HepG2 (cell line): ENCODE measurements around the gene BNC1. TPM values are rescaled to one million over a fixed set of nuclear protein-coding genes. Genes with fewer than 3 reads are reported as not detected.

Experiments used
- ATAC-seq: fragments of 200-7000 bp; cut with Tn5 transposase; 3 replicates; pipeline ENCODE4 v1.9.1; 2020; ENCODE audit warnings: mild to moderate bottlenecking, moderate library complexity
- BruUV-seq: library from RNA; stranded (reverse); fragments of 400-500 nt; replicated peaks from 2 replicates; lab custom pipeline; 2021; lab: Mats Ljungman, UMichigan
- CTCF ChIA-PET: fragments of 300-600 bp; formaldehyde crosslinking; extraction: SDS; loops from one replicate; lab custom pipeline; 2021; ENCODE audit warnings: low total read pairs, inconsistent platforms, low intra/inter-chr PET ratio; lab: Yijun Ruan, JAX
- POLR2A ChIA-PET: fragments of 350-600 bp; sonication (Branson Sonifier 250); formaldehyde crosslinking; loops from one replicate; lab custom pipeline; 2020; ENCODE audit warnings: antibody characterized with exemption, inconsistent platforms; lab: Yijun Ruan, JAX
- DNase-seq: peaks from one replicate; pipeline ENCODE4 v3.0.0-alpha.2; 2015; ENCODE audit warnings: low spot score
- FAIRE-seq: peaks from 3 replicates; lab custom pipeline; 2011; peaks lifted over from hg19 to GRCh38; lab: Jason Lieb, UNC
- H2AFZ ChIP-seq: one replicate; pipeline ENCODE4 v1.6.1; 2011; ENCODE audit warnings: low read length, inconsistent platforms
- H3K27ac ChIP-seq: fragments of 300-600 bp; 3 replicates; pipeline ENCODE4 v1.8.0; 2011; ENCODE audit warnings: mixed run types, mild to moderate bottlenecking, mixed read lengths, low read length, inconsistent platforms; ENCODE audit not compliant: insufficient read depth; ENCODE audit errors: extremely low read length
- H3K27me3 ChIP-seq, 2 experiments: fragments of 200-600 bp in 1 of 2; 2 replicates in 1 of 2; 3 replicates in 1 of 2; pipeline versions ENCODE4 v1.6.0 to v1.8.0; 2011; ENCODE audit warnings: low read length in 2 of 2, mild to moderate bottlenecking in 2 of 2, moderate library complexity in 2 of 2, inconsistent platforms in 1 of 2; ENCODE audit not compliant: insufficient read depth in 2 of 2, control insufficient read depth in 1 of 2
- H3K36me3 ChIP-seq, 2 experiments: fragments of 200-600 bp in 1 of 2; replicated peaks in 1 of 2; 2 replicates in 1 of 2; 3 replicates in 1 of 2; pipeline versions ENCODE4 v1.5.1 to v1.8.0; 2011; ENCODE audit warnings: low read length in 2 of 2, inconsistent platforms in 1 of 2; ENCODE audit not compliant: insufficient read depth in 2 of 2, control insufficient read depth in 1 of 2
- H3K4me1 ChIP-seq: 2 replicates; pipeline ENCODE4 v1.5.1; 2012; ENCODE audit warnings: low read length, inconsistent platforms; ENCODE audit not compliant: insufficient read depth
- H3K4me2 ChIP-seq: 2 replicates; pipeline ENCODE4 v1.6.0; 2011; ENCODE audit warnings: low read depth, low read length, inconsistent platforms
- H3K4me3 ChIP-seq, 3 experiments: fragments of 200-600 bp in 1 of 3; sonication (generic), shearing (Covaris generic) in 1 of 3; replicated peaks in 1 of 3; 2 replicates each; pipeline ENCODE4 v1.5.1; 2011 to 2016; ENCODE audit warnings: low read length in 3 of 3, inconsistent platforms in 2 of 3, low read depth in 2 of 3, mild to moderate bottlenecking in 2 of 3, control low read depth in 1 of 3, mixed read lengths in 1 of 3; ENCODE audit not compliant: insufficient read depth in 1 of 3
- H3K79me2 ChIP-seq: one replicate; pipeline ENCODE4 v1.6.1; 2011; ENCODE audit warnings: low read length, inconsistent platforms; ENCODE audit not compliant: insufficient read depth
- H3K9ac ChIP-seq: 2 replicates; pipeline ENCODE4 v1.6.0; 2011; ENCODE audit warnings: mild to moderate bottlenecking, low read depth, low read length, inconsistent platforms; ENCODE audit not compliant: insufficient read depth
- H3K9me3 ChIP-seq: 2 replicates; pipeline ENCODE4 v1.5.1; 2012; ENCODE audit warnings: mild to moderate bottlenecking, low read length
- H4K20me1 ChIP-seq: 2 replicates; pipeline ENCODE4 v1.6.0; 2011; ENCODE audit warnings: inconsistent platforms, mild to moderate bottlenecking, low read length, moderate library complexity; ENCODE audit not compliant: insufficient read depth
- ADNP ChIP-seq: sonication (generic); formaldehyde crosslinking; IDR thresholded peaks from 2 replicates; pipeline ENCODE4 v1.4.0; 2020; ENCODE audit warnings: missing genetic modification reagents
- ARNT ChIP-seq: fragments of 450-650 bp; IDR thresholded peaks from 2 replicates; pipeline ENCODE4 v1.6.1; 2017
- BHLHE40 ChIP-seq: IDR thresholded peaks from 2 replicates; pipeline ENCODE4 v1.6.1; 2011; ENCODE audit warnings: low read length, improper control_type of control experiment
- HNRNPH1 ChIP-seq: fragments of 200-400 bp; formaldehyde crosslinking; optimal IDR thresholded peaks from 2 replicates; pipeline ENCODE3; 2017; ENCODE audit warnings: mild to moderate bottlenecking, low read depth, low read length
- MXI1 ChIP-seq: IDR thresholded peaks from 3 replicates; pipeline ENCODE4 v1.6.1; 2012; ENCODE audit warnings: low read depth, low read length, inconsistent platforms, borderline replicate concordance
- TEAD2 ChIP-seq: sonication (generic); formaldehyde crosslinking; IDR thresholded peaks from 2 replicates; pipeline ENCODE4 v1.9.0; 2021; ENCODE audit warnings: missing genetic modification reagents
- ZNF773 ChIP-seq: sonication (generic); formaldehyde crosslinking; IDR thresholded peaks from 2 replicates; pipeline ENCODE4 v1.4.0; 2020; ENCODE audit warnings: missing genetic modification reagents, borderline replicate concordance
- WGBS: methylation state at CpG from one replicate; pipeline ENCODE4 v1.1.6; 2017; ENCODE audit warnings: low lambda C conversion rate; 5-methylcytosine and 5-hydroxymethylcytosine counted together
- in situ Hi-C: cut with HindIII; loops from 2 replicates; pipeline ENCODE4 v1.10.0; 2017; ENCODE audit warnings: low pct_unique_long_range_greater_than_20kb; ENCODE audit not compliant: extremely low pct_ligation_motif_present
- intact Hi-C: fragments of 100-400 bp; cut with micrococcal nuclease; formaldehyde crosslinking; loops from one replicate; pipeline ENCODE4 v1.10.0; 2022; ENCODE audit not compliant: unreplicated experiment
- polyA plus RNA-seq, 8 experiments: library from polyadenylated mRNA; depleted of rRNA in 3 of 8; stranded (reverse) in 7 of 8; unstranded in 1 of 8; fragments of >200 nt; fragmentation: Illumina TruSeq in 4 of 8; extraction: Trizol in 4 of 8; gene quantifications; 2 replicates each; pipeline versions ENCODE4 v1.2.1 to v1.2.3, GENCODE V29; 2011 to 2016; ENCODE audit warnings: low read depth in 4 of 8, missing spikeins in 1 of 8, mixed read lengths in 1 of 8; ENCODE audit not compliant: insufficient read depth in 1 of 8
- total RNA-seq, 5 experiments: library from RNA; depleted of rRNA; stranded (reverse); fragments of >200 nt; fragmentation: Illumina TruSeq; extraction: Trizol; gene quantifications; 2 replicates each; pipeline ENCODE4 v1.2.3, GENCODE V29; 2016; ENCODE audit warnings: low read depth in 1 of 5
- TF ChIP-seq, protein P1 (sequence below): sonication (generic); formaldehyde crosslinking; IDR thresholded peaks from 2 replicates; pipeline ENCODE4 v1.4.0; 2020; ENCODE audit warnings: missing genetic modification reagents

The BNC1 gene
- total and polyA plus RNA-seq, 2 of the 13 experiments (the other 11 are each of a cell fraction or from before 2014, with no cell fraction given): not detected

DNA sequence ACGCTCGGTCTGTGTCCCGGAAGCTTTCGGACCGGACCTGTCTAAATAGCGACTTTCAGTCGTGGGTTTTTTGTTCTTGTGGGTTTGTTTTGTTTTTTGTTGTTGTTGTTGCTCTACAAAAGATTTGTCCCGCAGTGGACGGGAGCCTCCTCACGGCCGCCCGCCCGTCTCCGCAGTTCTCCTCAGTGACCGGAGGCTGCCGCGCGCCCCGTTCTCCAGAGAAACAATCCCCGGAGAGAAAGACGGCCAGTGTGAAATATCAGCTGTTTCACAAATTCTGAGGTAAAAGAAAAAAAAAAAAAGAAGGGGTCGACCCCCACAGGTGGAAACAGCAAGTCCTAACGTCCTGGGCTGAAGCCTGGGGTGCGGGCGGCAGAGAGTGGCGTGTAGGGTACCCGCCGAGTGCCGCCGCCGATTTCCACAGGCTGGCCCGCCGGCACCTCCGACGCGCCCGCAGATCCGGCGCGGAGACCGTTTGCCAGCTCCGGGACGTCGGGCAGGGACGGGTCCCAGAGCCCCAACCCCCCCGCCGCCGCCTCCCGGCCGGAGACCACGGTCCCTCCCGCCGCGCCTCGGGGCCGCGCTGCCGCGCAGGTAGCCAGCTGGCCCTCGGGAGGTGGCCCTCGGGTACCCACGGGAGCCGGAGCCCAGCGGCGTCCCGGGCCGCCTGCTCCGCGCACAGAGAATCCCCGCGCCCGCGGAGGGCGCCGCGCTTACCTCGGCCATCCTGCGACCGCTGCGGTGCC lies 478 bp downstream of the BNC1 start:
- ATAC-seq: no peak
- ChIA-PET POLR2A (no interaction called here), CTCF (no interaction called here)
- no peak for DNase-seq
- no peak overlapping the region for H3K27ac ChIP-seq
- H3K4me3 ChIP-seq: no peak overlapping the region
- WGBS: 86% methylated on average over 65 of the region's 80 CpGs
- no TSS peak for BruUV-seq
- no peaks in the 10 kb centered on the region for H3K79me2 ChIP-seq
- no peak overlapping the region for H3K9ac ChIP-seq
- intact Hi-C loops (no loop called here), in situ Hi-C loops (no loop called here)
- TF ChIP-seq ADNP (CRISPR knock-in tag) (no peak), ZNF773 (CRISPR knock-in tag) (no peak), TEAD2 (CRISPR knock-in tag) (no peak), HNRNPH1 (no peak), ARNT (no peak), BHLHE40 (no peak), MXI1 (no peak)
- TF ChIP-seq, protein P1, sequence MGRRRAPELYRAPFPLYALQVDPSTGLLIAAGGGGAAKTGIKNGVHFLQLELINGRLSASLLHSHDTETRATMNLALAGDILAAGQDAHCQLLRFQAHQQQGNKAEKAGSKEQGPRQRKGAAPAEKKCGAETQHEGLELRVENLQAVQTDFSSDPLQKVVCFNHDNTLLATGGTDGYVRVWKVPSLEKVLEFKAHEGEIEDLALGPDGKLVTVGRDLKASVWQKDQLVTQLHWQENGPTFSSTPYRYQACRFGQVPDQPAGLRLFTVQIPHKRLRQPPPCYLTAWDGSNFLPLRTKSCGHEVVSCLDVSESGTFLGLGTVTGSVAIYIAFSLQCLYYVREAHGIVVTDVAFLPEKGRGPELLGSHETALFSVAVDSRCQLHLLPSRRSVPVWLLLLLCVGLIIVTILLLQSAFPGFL (CRISPR knock-in tag): no peak
- peaks cover 0 to 16% of the 10 kb centered on the region in 2 experiments; a peak in 3 of 5 replicates for H3K27me3 ChIP-seq
- FAIRE-seq: no peak
- H3K4me1 ChIP-seq: no peaks in the 10 kb centered on the region
- no peaks in the 10 kb centered on the region for H3K36me3 ChIP-seq
- no peaks in the 10 kb centered on the region for H4K20me1 ChIP-seq
- H3K4me2 ChIP-seq: no peak overlapping the region
- H3K9me3 ChIP-seq: no peaks in the 10 kb centered on the region
- H2AFZ ChIP-seq: no peak overlapping the region
